Esophagus muscularis mucosa (tissue), 4 donors: Measurements from ENCODE around the gene EHD1. TPM values are rescaled to one million over a fixed set of nuclear protein-coding genes. Genes with fewer than 3 reads are reported as not detected.

ENCODE experiments used
- DNase-seq: peaks from one replicate; pipeline ENCODE4 v3.0.0-alpha.2; 2017; ENCODE audit errors: extremely low spot score
- H3K27ac ChIP-seq, 4 donors: fragments of 200-600 bp; sonication (generic); replicated peaks in 1 of 4; 1 replicate in 3 of 4; 2 replicates in 1 of 4; pipeline ENCODE4 v1.5.1; 2016 to 2019; ENCODE audit warnings: mild to moderate bottlenecking in 1 of 4
- H3K27me3 ChIP-seq, 4 donors: fragments of 200-600 bp; sonication (generic); one replicate each; pipeline versions ENCODE4 v1.5.1 to v1.6.0; 2016 to 2019
- H3K36me3 ChIP-seq, 4 donors: fragments of 200-600 bp; sonication (generic); one replicate each; pipeline ENCODE4 v1.5.1; 2016 to 2019
- H3K4me1 ChIP-seq, 4 donors: fragments of 200-600 bp; sonication (generic); one replicate each; pipeline ENCODE4 v1.5.1; 2016 to 2019
- H3K4me3 ChIP-seq, 4 donors: fragments of 200-600 bp; sonication (generic); 1 replicate in 2 of 4; 2 replicates in 2 of 4; pipeline ENCODE4 v1.5.1; 2016 to 2019; ENCODE audit warnings: mild to moderate bottlenecking in 4 of 4, moderate library complexity in 1 of 4
- H3K9me3 ChIP-seq, 4 donors: fragments of 200-600 bp; sonication (generic); 1 replicate in 3 of 4; 2 replicates in 1 of 4; pipeline ENCODE4 v1.5.1; 2016 to 2019
- CTCF ChIP-seq, 3 experiments: fragments of 200-600 bp in 2 of 3; fragments of 450-650 bp in 1 of 3; sonication (generic) in 2 of 3; IDR thresholded peaks; one replicate each; pipeline ENCODE4 v1.5.1; 2017 to 2019; ENCODE audit warnings: antibody characterized with exemption in 3 of 3, mild to moderate bottlenecking in 2 of 3, moderate library complexity in 1 of 3
- EP300 ChIP-seq: sonication (generic); formaldehyde crosslinking; IDR thresholded peaks from one replicate; pipeline ENCODE4 v1.6.1; 2017; ENCODE audit warnings: antibody characterized with exemption
- POLR2A ChIP-seq: fragments of 450-650 bp; IDR thresholded peaks from one replicate; pipeline ENCODE4 v1.6.1; 2017; ENCODE audit warnings: antibody characterized with exemption, moderate library complexity, mild to moderate bottlenecking, low read depth
- POLR2AphosphoS5 ChIP-seq, 2 donors: sonication (generic); formaldehyde crosslinking; IDR thresholded peaks; one replicate each; pipeline ENCODE4 v1.6.1; 2017; ENCODE audit warnings: antibody characterized with exemption in 2 of 2
- WGBS: methylation state at CpG from one replicate; pipeline ENCODE4 v1.1.5; 2018; 5-methylcytosine and 5-hydroxymethylcytosine counted together
- intact Hi-C: fragments of 100-400 bp; cut with DNase I; formaldehyde crosslinking; loops from one replicate; pipeline ENCODE4 v1.15.1; 2023
- total RNA-seq, 4 donors: library from RNA; depleted of rRNA; stranded (reverse); fragments of >200 nt; gene quantifications; one replicate each; pipeline versions ENCODE4 v1.1.0 to v1.2.1, GENCODE V29; 2016

EHD1 gene
- total RNA-seq, 4 donors from 2014 or later, result 57.0 to 193 (median 104) TPM

GRCh38 chr11:64834723-64835615 lies 43.5 kb downstream of the EHD1 start:
- Histone ChIP-seq H3K36me3 (no peaks in the 10 kb centered on the region), H3K9me3 (no peaks in the 10 kb centered on the region), H3K4me3 (no peak overlapping the region), H3K27ac (no peak overlapping the region), H3K27me3 (no peaks in the 10 kb centered on the region), H3K4me1 (no peaks in the 10 kb centered on the region)
- TF ChIP-seq EP300 (no peak), POLR2A (no peak), POLR2AphosphoS5 (IDR thresholded peaks at IDR 0.05) (no peak), CTCF (IDR thresholded peaks at IDR 0.05) (no peak)
- no peak for DNase-seq
- WGBS, result 87% methylated on average over 22 of the region's 29 CpGs
- intact Hi-C loops, result no loop called here

- Histone ChIP-seq H3K9me3 (no peaks in the 10 kb centered on the region), H3K27me3 (no peaks in the 10 kb centered on the region), H3K36me3 (no peaks in the 10 kb centered on the region), H3K27ac (no peak overlapping the region), H3K4me3 (no peak overlapping the region), H3K4me1 (no peaks in the 10 kb centered on the region)
- DNase-seq, result no peak
- intact Hi-C loops, result no loop called here
- WGBS, result 80% methylated on average over 1 of the region's 25 CpGs
- TF ChIP-seq POLR2A, result no peak
- no peak for TF ChIP-seq POLR2AphosphoS5 (IDR thresholded peaks at IDR 0.05)
- TF ChIP-seq CTCF (IDR thresholded peaks at IDR 0.05), result no peak
- TF ChIP-seq EP300, result no peak
Measured at GRCh38 chr11:64834031-64834722, 44.2 kb downstream of the EHD1 start.

- H3K4me3 ChIP-seq, result no peak overlapping the region
- 88% methylated on average over 8 of the region's 10 CpGs for WGBS
- no peak for DNase-seq
- TF ChIP-seq POLR2AphosphoS5 (IDR thresholded peaks at IDR 0.05) (no peak), POLR2A (no peak), EP300 (no peak), CTCF (IDR thresholded peaks at IDR 0.05) (no peak)
- intact Hi-C loops, result no loop called here
- H3K4me1 ChIP-seq, result no peaks in the 10 kb centered on the region
- H3K9me3 ChIP-seq, result no peaks in the 10 kb centered on the region
- no peaks in the 10 kb centered on the region for H3K36me3 ChIP-seq
- no peak overlapping the region for H3K27ac ChIP-seq
- H3K27me3 ChIP-seq, result no peaks in the 10 kb centered on the region
Measured at GRCh38 chr11:64833509-64833908, 44.9 kb downstream of the EHD1 start.

DNA sequence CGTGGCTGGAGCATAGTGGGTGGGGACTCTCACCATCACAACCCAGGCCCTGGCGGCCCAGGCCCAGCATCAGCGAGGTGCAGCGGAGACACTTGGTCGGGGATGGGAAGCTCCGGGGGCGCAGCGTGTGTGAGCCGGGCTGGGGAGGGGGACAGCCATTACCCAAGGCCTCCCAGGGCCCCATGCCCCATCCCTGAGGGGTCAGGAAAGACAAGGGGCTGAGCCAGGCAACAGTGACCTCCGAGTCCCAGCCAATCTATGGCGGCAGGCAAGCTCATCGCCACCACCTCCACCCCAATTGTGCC lies 45.3 kb downstream of the EHD1 start:
- Histone ChIP-seq H3K4me3 (no peak overlapping the region), H3K9me3 (no peaks in the 10 kb centered on the region), H3K27me3 (no peaks in the 10 kb centered on the region), H3K4me1 (no peaks in the 10 kb centered on the region), H3K36me3 (no peaks in the 10 kb centered on the region), H3K27ac (no peak overlapping the region)
- intact Hi-C loops, result no loop called here
- DNase-seq, result no peak
- no peak for TF ChIP-seq CTCF (IDR thresholded peaks at IDR 0.05)
- TF ChIP-seq EP300, result no peak
- no peak for TF ChIP-seq POLR2A
- TF ChIP-seq POLR2AphosphoS5 (IDR thresholded peaks at IDR 0.05), result no peak
- WGBS, result 91% methylated on average over 6 of the region's 12 CpGs
